HepG2 (cell line): Measurements from ENCODE around the gene TIMM13. TPM values are rescaled to one million over a fixed set of nuclear protein-coding genes. Genes with fewer than 3 reads are reported as not detected.
A peak's percentile ranks its signal among the peaks of the same experiment; 100 is the strongest.

Source experiments
- ATF2 ChIP-seq: sonication (generic); formaldehyde crosslinking; IDR thresholded peaks from 2 replicates; pipeline ENCODE4 v1.4.0; 2020; ENCODE audit warnings: missing genetic modification reagents
- BATF2 ChIP-seq: sonication (generic); formaldehyde crosslinking; IDR thresholded peaks from 2 replicates; pipeline ENCODE4 v1.8.0; 2022; ENCODE audit warnings: mild to moderate bottlenecking, missing genetic modification reagents, moderate library complexity
- CEBPZ ChIP-seq: IDR thresholded peaks from 2 replicates; pipeline ENCODE4 v1.6.1; 2012; ENCODE audit warnings: low read length, improper control_type of control experiment
- CHD2 ChIP-seq: IDR thresholded peaks from 2 replicates; pipeline ENCODE4 v1.6.1; 2011; ENCODE audit warnings: low read depth, low read length, improper control_type of control experiment
- KDM5B ChIP-seq: sonication (generic); formaldehyde crosslinking; IDR thresholded peaks from 2 replicates; pipeline ENCODE4 v1.4.0; 2020; ENCODE audit warnings: missing genetic modification reagents, mild to moderate bottlenecking, borderline replicate concordance
- MEIS2 ChIP-seq: sonication (generic); formaldehyde crosslinking; IDR thresholded peaks from 2 replicates; pipeline ENCODE4 v1.9.0; 2021; ENCODE audit warnings: mild to moderate bottlenecking, missing genetic modification reagents
- NCOA1 ChIP-seq: sonication (generic); formaldehyde crosslinking; IDR thresholded peaks from 2 replicates; pipeline ENCODE4 v1.9.0; 2021; ENCODE audit warnings: missing genetic modification reagents
- POLR2A ChIP-seq, 2 experiments: IDR thresholded peaks; 2 replicates each; pipeline ENCODE4 v1.6.1; 2011; ENCODE audit warnings: low read depth in 2 of 2, low read length in 2 of 2, mild to moderate bottlenecking in 1 of 2, moderate library complexity in 1 of 2; ENCODE audit not compliant: insufficient read depth in 1 of 2
- TEAD2 ChIP-seq: sonication (generic); formaldehyde crosslinking; IDR thresholded peaks from 2 replicates; pipeline ENCODE4 v1.9.0; 2021; ENCODE audit warnings: missing genetic modification reagents
- THRA ChIP-seq: sonication (generic); formaldehyde crosslinking; IDR thresholded peaks from 2 replicates; pipeline ENCODE4 v1.4.0; 2020; ENCODE audit warnings: missing genetic modification reagents, borderline replicate concordance
- ZBTB20 ChIP-seq: sonication (generic); formaldehyde crosslinking; IDR thresholded peaks from 2 replicates; pipeline ENCODE4 v1.8.1; 2023; ENCODE audit warnings: missing genetic modification reagents, low read depth, mild to moderate bottlenecking, borderline replicate concordance
- ZBTB3 ChIP-seq: sonication (generic); formaldehyde crosslinking; IDR thresholded peaks from 2 replicates; pipeline ENCODE4 v1.4.0; 2020; ENCODE audit warnings: low read depth, mild to moderate bottlenecking, moderate library complexity, missing genetic modification reagents, borderline replicate concordance
- ZBTB38 ChIP-seq: sonication (generic); formaldehyde crosslinking; IDR thresholded peaks from 2 replicates; pipeline ENCODE4 v1.5.1; 2020; ENCODE audit warnings: mild to moderate bottlenecking, missing genetic modification reagents
- ZC3H13 ChIP-seq: sonication (generic); formaldehyde crosslinking; IDR thresholded peaks from 2 replicates; pipeline ENCODE4 v1.8.1; 2023; ENCODE audit warnings: mild to moderate bottlenecking, missing genetic modification reagents, moderate library complexity
- ZNF124 ChIP-seq: sonication (generic); formaldehyde crosslinking; IDR thresholded peaks from 2 replicates; pipeline ENCODE4 v1.4.0; 2020; ENCODE audit warnings: missing genetic modification reagents
- ZNF281 ChIP-seq: sonication (generic); formaldehyde crosslinking; IDR thresholded peaks from 2 replicates; pipeline ENCODE4 v1.4.0; 2020; ENCODE audit warnings: missing genetic modification reagents, borderline replicate concordance
- ZNF430 ChIP-seq: sonication (generic); formaldehyde crosslinking; IDR thresholded peaks from 2 replicates; pipeline ENCODE4 v1.9.0; 2021; ENCODE audit warnings: mild to moderate bottlenecking, missing genetic modification reagents
- ZNF543 ChIP-seq: sonication (generic); formaldehyde crosslinking; IDR thresholded peaks from 2 replicates; pipeline ENCODE4 v1.4.0; 2020; ENCODE audit warnings: mild to moderate bottlenecking, missing genetic modification reagents
- ZNF558 ChIP-seq: sonication (generic); formaldehyde crosslinking; IDR thresholded peaks from 2 replicates; pipeline ENCODE4 v1.9.0; 2022; ENCODE audit warnings: mild to moderate bottlenecking, missing genetic modification reagents, borderline replicate concordance
- polyA plus RNA-seq, 8 experiments: library from polyadenylated mRNA; depleted of rRNA in 3 of 8; stranded (reverse) in 7 of 8; unstranded in 1 of 8; fragments of >200 nt; fragmentation: Illumina TruSeq in 4 of 8; extraction: Trizol in 4 of 8; gene quantifications; 2 replicates each; pipeline versions ENCODE4 v1.2.1 to v1.2.3, GENCODE V29; 2011 to 2016; ENCODE audit warnings: low read depth in 4 of 8, missing spikeins in 1 of 8, mixed read lengths in 1 of 8; ENCODE audit not compliant: insufficient read depth in 1 of 8
- total RNA-seq, 5 experiments: library from RNA; depleted of rRNA; stranded (reverse); fragments of >200 nt; fragmentation: Illumina TruSeq; extraction: Trizol; gene quantifications; 2 replicates each; pipeline ENCODE4 v1.2.3, GENCODE V29; 2016; ENCODE audit warnings: low read depth in 1 of 5

TIMM13 gene
- total and polyA plus RNA-seq, 2 of the 13 experiments (the other 11 are each of a cell fraction or from before 2014, with no cell fraction given), result 48.4 to 108 TPM

GRCh38 chr19:2426611-2427428, 566 bp downstream of the TIMM13 start (continued):
- peak; percentile 70 for TF ChIP-seq THRA
- TF ChIP-seq ZNF281 (CRISPR knock-in tag), result peak; percentile 26; the same call in 1 of the 2 replicates
- TF ChIP-seq CEBPZ, result no peak
- TF ChIP-seq ZBTB20 (CRISPR knock-in tag), result peak; percentile 59; the same call in 1 of the 2 replicates
- 0 out of 2 replicates have a peak, but pooled peaks have one; percentile 9 for TF ChIP-seq MEIS2
- TF ChIP-seq ZNF543 (CRISPR knock-in tag), result peak; percentile 20; the same call in 1 of the 2 replicates
- peak; percentile 28 to 55; a peak in 2 of 4 replicates for TF ChIP-seq POLR2A (IDR thresholded peaks at IDR 0.05; ENCODE audit: insufficient read depth in 1 of 2, low read depth in 2 of 2, low read length in 2 of 2)
- peak; percentile 64 for TF ChIP-seq ZNF558 (CRISPR knock-in tag)
- TF ChIP-seq ZNF124, result no peak
- TF ChIP-seq ZNF430 (CRISPR knock-in tag), result peak; percentile 67
- TF ChIP-seq KDM5B (CRISPR knock-in tag), result no peak
- TF ChIP-seq ZBTB38 (CRISPR knock-in tag), result peak; percentile 62; the same call in 1 of the 2 replicates
- TF ChIP-seq ZC3H13 (CRISPR knock-in tag), result no peak
- 0 out of 2 replicates have a peak, but pooled peaks have one; percentile 8 for TF ChIP-seq NCOA1 (CRISPR knock-in tag)
- TF ChIP-seq TEAD2, result peak; percentile 40; the same call in 1 of the 2 replicates
- peak; percentile 57; the same call in 1 of the 2 replicates for TF ChIP-seq CHD2
- 0 out of 2 replicates have a peak, but pooled peaks have one; percentile 65 for TF ChIP-seq BATF2 (CRISPR knock-in tag)
- peak; percentile 9; the same call in 1 of the 2 replicates for TF ChIP-seq ATF2
- 0 out of 2 replicates have a peak, but pooled peaks have one; percentile 58 for TF ChIP-seq ZBTB3 (CRISPR knock-in tag)
